HEK293 (cell line): Measurements from ENCODE around the gene RAB3B.

Experiments
- CTCF ChIA-PET: fragments of 350-600 bp; formaldehyde crosslinking; extraction: SDS; loops from one replicate; lab custom pipeline; 2021; ENCODE audit warnings: antibody characterized with exemption; lab: Yijun Ruan, JAX
- POLR2A ChIA-PET: fragments of 300-600 bp; formaldehyde crosslinking; extraction: SDS; loops from one replicate; lab custom pipeline; 2020; ENCODE audit warnings: antibody characterized with exemption, inconsistent platforms; lab: Yijun Ruan, JAX
- H3K27ac ChIP-seq: fragments of 200-500 bp; sonication (Bioruptor generic); 2 replicates; pipeline ENCODE4 v1.5.1; 2014; ENCODE audit warnings: low read depth, low read length, control low read depth, inconsistent platforms; ENCODE audit errors: extremely low read depth
- H3K36me3 ChIP-seq, 2 experiments: fragments of 200-500 bp in 1 of 2; sonication (Bioruptor generic) in 1 of 2; 1 replicate in 1 of 2; 2 replicates in 1 of 2; pipeline ENCODE4 v1.5.1; 2014 to 2017; ENCODE audit warnings: inconsistent platforms in 2 of 2, low read length in 2 of 2; ENCODE audit not compliant: control insufficient read depth in 2 of 2, insufficient read depth in 1 of 2
- H3K4me1 ChIP-seq: fragments of 200-500 bp; sonication (Bioruptor generic); 2 replicates; pipeline ENCODE4 v1.5.1; 2014; ENCODE audit warnings: mild to moderate bottlenecking, low read length, inconsistent platforms; ENCODE audit not compliant: control insufficient read depth, insufficient read depth
- H3K4me3 ChIP-seq: 2 replicates; pipeline ENCODE4 v1.5.1; 2011; ENCODE audit warnings: low read depth, mild to moderate bottlenecking, control low read depth, low read length, moderate library complexity
- H3K9me3 ChIP-seq: fragments of 200-500 bp; sonication (Bioruptor generic); 2 replicates; pipeline ENCODE4 v1.5.1; 2014; ENCODE audit warnings: low read depth, low read length, inconsistent platforms; ENCODE audit not compliant: control insufficient read depth, insufficient read depth
- GFI1B ChIP-seq: fragments of 450-650 bp; formaldehyde crosslinking; IDR thresholded peaks from 2 replicates; pipeline ENCODE4 v1.5.1; 2016; ENCODE audit warnings: missing biosample characterization, missing genetic modification characterization
- MEIS1 ChIP-seq: sonication (generic); formaldehyde crosslinking; IDR thresholded peaks from 2 replicates; pipeline ENCODE4 v1.8.1; 2022; ENCODE audit warnings: missing genetic modification reagents, mild to moderate bottlenecking, borderline replicate concordance
- SETDB1 ChIP-seq: IDR thresholded peaks from one replicate; pipeline ENCODE4 v1.6.1; 2017; ENCODE audit warnings: mild to moderate bottlenecking, low read length, moderate library complexity, mixed read lengths; ENCODE audit not compliant: insufficient read length
- ZBTB21 ChIP-seq: fragments of 450-650 bp; formaldehyde crosslinking; IDR thresholded peaks from 2 replicates; pipeline ENCODE4 v1.5.1; 2017; ENCODE audit warnings: missing biosample characterization, missing genetic modification characterization
- ZFP3 ChIP-seq: fragments of 450-650 bp; formaldehyde crosslinking; IDR thresholded peaks from 2 replicates; pipeline ENCODE4 v1.5.1; 2016; ENCODE audit warnings: low read depth, missing biosample characterization, missing genetic modification characterization
- ZNF157 ChIP-seq: fragments of 450-650 bp; formaldehyde crosslinking; IDR thresholded peaks from 2 replicates; pipeline ENCODE4 v1.5.1; 2016; ENCODE audit warnings: missing biosample characterization, missing genetic modification characterization
- ZNF19 ChIP-seq: fragments of 450-650 bp; formaldehyde crosslinking; IDR thresholded peaks from 2 replicates; pipeline ENCODE4; 2016; ENCODE audit warnings: missing biosample characterization, missing genetic modification characterization, low read depth
- ZNF248 ChIP-seq: fragments of 450-650 bp; formaldehyde crosslinking; IDR thresholded peaks from 2 replicates; pipeline ENCODE4 v1.5.1; 2017; ENCODE audit warnings: missing biosample characterization, missing genetic modification characterization
- ZNF416 ChIP-seq: fragments of 450-650 bp; formaldehyde crosslinking; IDR thresholded peaks from 2 replicates; pipeline ENCODE4 v1.5.1; 2016; ENCODE audit warnings: missing biosample characterization, missing genetic modification characterization
- ZNF548 ChIP-seq: fragments of 450-650 bp; formaldehyde crosslinking; IDR thresholded peaks from 2 replicates; pipeline ENCODE4 v1.5.1; 2016; ENCODE audit warnings: missing biosample characterization, missing genetic modification characterization
- ZNF624 ChIP-seq: fragments of 450-650 bp; formaldehyde crosslinking; IDR thresholded peaks from 2 replicates; pipeline ENCODE4 v1.5.1; 2017; ENCODE audit warnings: missing biosample characterization, missing genetic modification characterization
- ZNF843 ChIP-seq: fragments of 450-650 bp; formaldehyde crosslinking; IDR thresholded peaks from 2 replicates; pipeline ENCODE4 v1.5.1; 2016; ENCODE audit warnings: missing biosample characterization, missing genetic modification characterization
- TF ChIP-seq, protein P1 (sequence below): fragments of 450-650 bp; formaldehyde crosslinking; IDR thresholded peaks from 2 replicates; pipeline ENCODE4 v1.5.1; 2016; ENCODE audit warnings: missing biosample characterization, missing genetic modification characterization
- TF ChIP-seq, protein P2 (sequence below): fragments of 450-650 bp; formaldehyde crosslinking; IDR thresholded peaks from 2 replicates; pipeline ENCODE4 v1.5.1; 2016; ENCODE audit warnings: missing biosample characterization, missing genetic modification characterization
- TF ChIP-seq, protein P3 (sequence below): fragments of 450-650 bp; formaldehyde crosslinking; IDR thresholded peaks from 2 replicates; pipeline ENCODE4 v1.5.1; 2016; ENCODE audit warnings: missing biosample characterization, missing genetic modification characterization
- TF ChIP-seq, protein P4 (sequence below): fragments of 450-650 bp; formaldehyde crosslinking; IDR thresholded peaks from 2 replicates; pipeline ENCODE4 v1.5.1; 2016; ENCODE audit warnings: missing biosample characterization, missing genetic modification characterization
- TF ChIP-seq, protein P5 (sequence below): fragments of 450-650 bp; formaldehyde crosslinking; IDR thresholded peaks from 2 replicates; pipeline ENCODE4 v1.5.1; 2016; ENCODE audit warnings: missing biosample characterization, missing genetic modification characterization, low read depth
- TF ChIP-seq, protein P6 (sequence below): fragments of 450-650 bp; formaldehyde crosslinking; IDR thresholded peaks from 2 replicates; pipeline ENCODE4 v1.5.1; 2017; ENCODE audit warnings: missing biosample characterization, missing genetic modification characterization
- TF ChIP-seq, protein P7 (sequence below): fragments of 450-650 bp; formaldehyde crosslinking; conservative IDR thresholded peaks from 2 replicates; pipeline ENCODE4 v1.5.1; 2016; ENCODE audit warnings: low read depth, missing biosample characterization, missing genetic modification characterization

Gene RAB3B

DNA sequence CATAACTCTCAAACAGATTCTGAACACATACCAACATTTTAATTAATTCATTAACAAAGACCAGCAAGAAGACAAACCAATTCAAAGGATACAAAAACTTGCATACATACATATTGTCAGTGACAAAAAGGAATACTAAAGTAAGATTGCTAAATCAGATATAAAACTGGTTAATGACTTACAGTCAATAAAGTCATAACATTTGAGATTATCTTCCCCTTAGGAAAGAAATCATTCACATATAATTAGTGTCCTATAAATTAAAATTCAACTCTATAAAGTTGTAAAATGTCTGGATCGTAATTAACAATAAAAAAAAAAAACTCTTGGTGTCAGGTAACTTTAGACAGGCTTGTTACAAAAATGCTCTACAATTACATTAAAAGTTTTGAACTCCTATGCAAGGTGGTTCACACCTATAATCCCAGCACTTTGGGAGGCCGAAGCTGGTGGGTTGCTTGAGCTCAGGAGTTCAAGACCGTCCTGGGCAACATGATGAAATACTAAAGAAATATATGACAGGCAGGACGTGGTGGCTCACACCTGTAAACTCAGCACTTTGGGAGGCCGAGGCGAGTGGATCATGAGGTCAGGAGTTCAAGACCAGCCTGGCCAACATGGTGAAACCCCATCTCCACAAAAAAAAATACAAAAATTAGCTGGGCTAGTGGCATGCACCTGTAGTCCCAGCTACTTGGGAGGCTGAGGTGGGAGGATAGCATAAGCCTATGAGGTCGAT, 17.7 kb upstream of the RAB3B start:
- H3K4me3 ChIP-seq: no peak overlapping the region
- TF ChIP-seq, protein P1, sequence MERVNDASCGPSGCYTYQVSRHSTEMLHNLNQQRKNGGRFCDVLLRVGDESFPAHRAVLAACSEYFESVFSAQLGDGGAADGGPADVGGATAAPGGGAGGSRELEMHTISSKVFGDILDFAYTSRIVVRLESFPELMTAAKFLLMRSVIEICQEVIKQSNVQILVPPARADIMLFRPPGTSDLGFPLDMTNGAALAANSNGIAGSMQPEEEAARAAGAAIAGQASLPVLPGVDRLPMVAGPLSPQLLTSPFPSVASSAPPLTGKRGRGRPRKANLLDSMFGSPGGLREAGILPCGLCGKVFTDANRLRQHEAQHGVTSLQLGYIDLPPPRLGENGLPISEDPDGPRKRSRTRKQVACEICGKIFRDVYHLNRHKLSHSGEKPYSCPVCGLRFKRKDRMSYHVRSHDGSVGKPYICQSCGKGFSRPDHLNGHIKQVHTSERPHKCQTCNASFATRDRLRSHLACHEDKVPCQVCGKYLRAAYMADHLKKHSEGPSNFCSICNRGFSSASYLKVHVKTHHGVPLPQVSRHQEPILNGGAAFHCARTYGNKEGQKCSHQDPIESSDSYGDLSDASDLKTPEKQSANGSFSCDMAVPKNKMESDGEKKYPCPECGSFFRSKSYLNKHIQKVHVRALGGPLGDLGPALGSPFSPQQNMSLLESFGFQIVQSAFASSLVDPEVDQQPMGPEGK: no peak
- TF ChIP-seq, protein P2, sequence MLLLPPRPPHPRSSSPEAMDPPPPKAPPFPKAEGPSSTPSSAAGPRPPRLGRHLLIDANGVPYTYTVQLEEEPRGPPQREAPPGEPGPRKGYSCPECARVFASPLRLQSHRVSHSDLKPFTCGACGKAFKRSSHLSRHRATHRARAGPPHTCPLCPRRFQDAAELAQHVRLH (tag by site-specific recombination): peak; percentile 36; the same call in 1 of the 2 replicates
- TF ChIP-seq ZNF248 (tag by site-specific recombination) (no peak), ZFP3 (tag by site-specific recombination) (peak; percentile 44; the same call in 1 of the 2 replicates), ZNF416 (tag by site-specific recombination) (no peak), ZNF548 (no peak), ZNF157 (tag by site-specific recombination) (no peak), ZNF843 (tag by site-specific recombination) (no peak), SETDB1 (no peak), ZNF624 (no peak), ZNF19 (no peak), MEIS1 (CRISPR knock-in tag) (no peak), ZBTB21 (tag by site-specific recombination) (no peak), GFI1B (tag by site-specific recombination) (no peak)
- TF ChIP-seq, protein P3, sequence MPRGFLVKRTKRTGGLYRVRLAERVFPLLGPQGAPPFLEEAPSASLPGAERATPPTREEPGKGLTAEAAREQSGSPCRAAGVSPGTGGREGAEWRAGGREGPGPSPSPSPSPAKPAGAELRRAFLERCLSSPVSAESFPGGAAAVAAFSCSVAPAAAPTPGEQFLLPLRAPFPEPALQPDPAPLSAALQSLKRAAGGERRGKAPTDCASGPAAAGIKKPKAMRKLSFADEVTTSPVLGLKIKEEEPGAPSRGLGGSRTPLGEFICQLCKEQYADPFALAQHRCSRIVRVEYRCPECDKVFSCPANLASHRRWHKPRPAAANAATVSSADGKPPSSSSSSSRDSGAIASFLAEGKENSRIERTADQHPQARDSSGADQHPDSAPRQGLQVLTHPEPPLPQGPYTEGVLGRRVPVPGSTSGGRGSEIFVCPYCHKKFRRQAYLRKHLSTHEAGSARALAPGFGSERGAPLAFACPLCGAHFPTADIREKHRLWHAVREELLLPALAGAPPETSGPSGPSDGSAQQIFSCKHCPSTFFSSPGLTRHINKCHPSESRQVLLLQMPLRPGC: no peak
- TF ChIP-seq, protein P4, sequence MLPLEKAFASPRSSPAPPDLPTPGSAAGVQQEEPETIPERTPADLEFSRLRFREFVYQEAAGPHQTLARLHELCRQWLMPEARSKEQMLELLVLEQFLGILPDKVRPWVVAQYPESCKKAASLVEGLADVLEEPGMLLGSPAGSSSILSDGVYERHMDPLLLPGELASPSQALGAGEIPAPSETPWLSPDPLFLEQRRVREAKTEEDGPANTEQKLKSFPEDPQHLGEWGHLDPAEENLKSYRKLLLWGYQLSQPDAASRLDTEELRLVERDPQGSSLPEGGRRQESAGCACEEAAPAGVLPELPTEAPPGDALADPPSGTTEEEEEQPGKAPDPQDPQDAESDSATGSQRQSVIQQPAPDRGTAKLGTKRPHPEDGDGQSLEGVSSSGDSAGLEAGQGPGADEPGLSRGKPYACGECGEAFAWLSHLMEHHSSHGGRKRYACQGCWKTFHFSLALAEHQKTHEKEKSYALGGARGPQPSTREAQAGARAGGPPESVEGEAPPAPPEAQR (tag by site-specific recombination): no peak
- TF ChIP-seq, protein P5, sequence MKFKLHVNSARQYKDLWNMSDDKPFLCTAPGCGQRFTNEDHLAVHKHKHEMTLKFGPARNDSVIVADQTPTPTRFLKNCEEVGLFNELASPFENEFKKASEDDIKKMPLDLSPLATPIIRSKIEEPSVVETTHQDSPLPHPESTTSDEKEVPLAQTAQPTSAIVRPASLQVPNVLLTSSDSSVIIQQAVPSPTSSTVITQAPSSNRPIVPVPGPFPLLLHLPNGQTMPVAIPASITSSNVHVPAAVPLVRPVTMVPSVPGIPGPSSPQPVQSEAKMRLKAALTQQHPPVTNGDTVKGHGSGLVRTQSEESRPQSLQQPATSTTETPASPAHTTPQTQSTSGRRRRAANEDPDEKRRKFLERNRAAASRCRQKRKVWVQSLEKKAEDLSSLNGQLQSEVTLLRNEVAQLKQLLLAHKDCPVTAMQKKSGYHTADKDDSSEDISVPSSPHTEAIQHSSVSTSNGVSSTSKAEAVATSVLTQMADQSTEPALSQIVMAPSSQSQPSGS: no peak
- TF ChIP-seq, protein P6, sequence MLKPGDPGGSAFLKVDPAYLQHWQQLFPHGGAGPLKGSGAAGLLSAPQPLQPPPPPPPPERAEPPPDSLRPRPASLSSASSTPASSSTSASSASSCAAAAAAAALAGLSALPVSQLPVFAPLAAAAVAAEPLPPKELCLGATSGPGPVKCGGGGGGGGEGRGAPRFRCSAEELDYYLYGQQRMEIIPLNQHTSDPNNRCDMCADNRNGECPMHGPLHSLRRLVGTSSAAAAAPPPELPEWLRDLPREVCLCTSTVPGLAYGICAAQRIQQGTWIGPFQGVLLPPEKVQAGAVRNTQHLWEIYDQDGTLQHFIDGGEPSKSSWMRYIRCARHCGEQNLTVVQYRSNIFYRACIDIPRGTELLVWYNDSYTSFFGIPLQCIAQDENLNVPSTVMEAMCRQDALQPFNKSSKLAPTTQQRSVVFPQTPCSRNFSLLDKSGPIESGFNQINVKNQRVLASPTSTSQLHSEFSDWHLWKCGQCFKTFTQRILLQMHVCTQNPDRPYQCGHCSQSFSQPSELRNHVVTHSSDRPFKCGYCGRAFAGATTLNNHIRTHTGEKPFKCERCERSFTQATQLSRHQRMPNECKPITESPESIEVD (tag by site-specific recombination): peak; percentile 17; the same call in 1 of the 2 replicates
- TF ChIP-seq, protein P7, sequence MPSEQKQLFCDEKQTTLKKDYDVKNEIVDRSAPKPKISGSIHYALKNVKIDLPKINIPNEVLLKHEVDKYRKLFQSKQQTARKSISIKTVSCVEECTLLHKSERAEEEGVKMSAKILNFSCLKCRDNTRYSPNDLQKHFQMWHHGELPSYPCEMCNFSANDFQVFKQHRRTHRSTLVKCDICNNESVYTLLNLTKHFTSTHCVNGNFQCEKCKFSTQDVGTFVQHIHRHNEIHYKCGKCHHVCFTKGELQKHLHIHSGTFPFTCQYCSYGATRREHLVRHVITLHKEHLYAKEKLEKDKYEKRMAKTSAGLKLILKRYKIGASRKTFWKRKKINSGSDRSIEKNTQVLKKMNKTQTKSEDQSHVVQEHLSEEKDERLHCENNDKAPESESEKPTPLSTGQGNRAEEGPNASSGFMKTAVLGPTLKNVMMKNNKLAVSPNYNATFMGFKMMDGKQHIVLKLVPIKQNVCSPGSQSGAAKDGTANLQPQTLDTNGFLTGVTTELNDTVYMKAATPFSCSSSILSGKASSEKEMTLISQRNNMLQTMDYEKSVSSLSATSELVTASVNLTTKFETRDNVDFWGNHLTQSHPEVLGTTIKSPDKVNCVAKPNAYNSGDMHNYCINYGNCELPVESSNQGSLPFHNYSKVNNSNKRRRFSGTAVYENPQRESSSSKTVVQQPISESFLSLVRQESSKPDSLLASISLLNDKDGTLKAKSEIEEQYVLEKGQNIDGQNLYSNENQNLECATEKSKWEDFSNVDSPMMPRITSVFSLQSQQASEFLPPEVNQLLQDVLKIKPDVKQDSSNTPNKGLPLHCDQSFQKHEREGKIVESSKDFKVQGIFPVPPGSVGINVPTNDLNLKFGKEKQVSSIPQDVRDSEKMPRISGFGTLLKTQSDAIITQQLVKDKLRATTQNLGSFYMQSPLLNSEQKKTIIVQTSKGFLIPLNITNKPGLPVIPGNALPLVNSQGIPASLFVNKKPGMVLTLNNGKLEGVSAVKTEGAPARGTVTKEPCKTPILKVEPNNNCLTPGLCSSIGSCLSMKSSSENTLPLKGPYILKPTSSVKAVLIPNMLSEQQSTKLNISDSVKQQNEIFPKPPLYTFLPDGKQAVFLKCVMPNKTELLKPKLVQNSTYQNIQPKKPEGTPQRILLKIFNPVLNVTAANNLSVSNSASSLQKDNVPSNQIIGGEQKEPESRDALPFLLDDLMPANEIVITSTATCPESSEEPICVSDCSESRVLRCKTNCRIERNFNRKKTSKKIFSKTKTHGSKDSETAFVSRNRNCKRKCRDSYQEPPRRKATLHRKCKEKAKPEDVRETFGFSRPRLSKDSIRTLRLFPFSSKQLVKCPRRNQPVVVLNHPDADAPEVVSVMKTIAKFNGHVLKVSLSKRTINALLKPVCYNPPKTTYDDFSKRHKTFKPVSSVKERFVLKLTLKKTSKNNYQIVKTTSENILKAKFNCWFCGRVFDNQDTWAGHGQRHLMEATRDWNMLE (tag by site-specific recombination): no peak
- ChIA-PET POLR2A (no interaction called here), CTCF (interaction anchor here (0.6 to 0.7 kb wide), 3 partner anchors 19 to 118 kb away, joined by 3 read pairs; no protein-coding TSS in a partner anchor)
- no peaks in the 10 kb centered on the region for H3K4me1 ChIP-seq
- no peak overlapping the region for H3K27ac ChIP-seq
- H3K36me3 ChIP-seq: no peaks in the 10 kb centered on the region
- H3K9me3 ChIP-seq: no peaks in the 10 kb centered on the region
